VCaP (cell line): Measurements from ENCODE around the gene MXRA7.

Experiments
- H3K27ac ChIP-seq: fragments of 450-650 bp; 2 replicates; pipeline ENCODE4 v1.5.1; 2017
- CTCF ChIP-seq: fragments of 450-650 bp; conservative IDR thresholded peaks from 2 replicates; pipeline ENCODE4 v1.5.1; 2017; ENCODE audit warnings: mild to moderate bottlenecking, moderate library complexity

MXRA7 gene

GRCh38 chr17:76709077-76709950 is 1.5 kb downstream of the MXRA7 start:
- H3K27ac ChIP-seq, result no peak overlapping the region
- TF ChIP-seq CTCF, result no peak

DNA sequence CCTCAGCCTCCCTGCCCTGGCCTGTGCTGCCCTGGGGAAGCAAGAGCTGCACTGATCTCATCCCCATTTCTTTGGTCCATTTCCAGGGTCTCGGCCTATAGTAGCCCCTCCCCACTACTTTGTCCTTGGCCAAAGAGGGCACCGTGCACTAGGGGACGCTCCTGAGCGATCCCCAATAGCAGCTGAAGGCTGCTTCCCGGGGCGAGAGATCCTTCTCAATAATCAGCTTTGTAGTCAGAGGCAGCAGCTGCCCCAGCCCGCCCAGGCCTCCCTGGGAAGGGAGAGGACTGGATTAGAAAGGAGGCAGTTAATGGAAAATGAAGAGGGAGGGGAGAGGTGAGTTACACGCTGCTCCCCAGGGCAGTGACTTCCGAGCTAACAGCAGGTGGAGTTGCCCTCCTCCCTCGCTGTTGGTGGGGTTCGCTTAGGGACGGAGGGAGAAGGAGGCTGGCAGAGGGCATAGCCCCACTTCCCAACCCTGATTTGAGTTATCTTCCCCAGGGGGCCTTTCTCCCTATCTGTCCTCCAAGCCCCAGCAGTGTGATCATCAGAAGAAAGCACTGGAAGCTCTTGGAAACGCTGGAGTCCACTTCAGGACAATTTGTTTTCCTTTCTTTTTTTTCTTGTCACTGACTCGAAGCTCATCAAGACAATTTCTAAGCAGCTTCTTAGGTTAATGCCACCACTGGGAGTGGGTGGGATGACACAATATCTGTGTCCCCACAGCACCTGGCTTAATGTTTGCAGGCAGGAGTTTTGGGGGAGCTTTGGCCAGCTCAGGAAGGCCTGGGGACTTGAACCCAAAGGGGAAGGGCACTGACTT is 2.6 kb downstream of the MXRA7 start:
- TF ChIP-seq CTCF, result no peak
- no peak overlapping the region for H3K27ac ChIP-seq

- no peak for TF ChIP-seq CTCF
These were observed 3.9 kb downstream of the MXRA7 start for GRCh38 chr17:76706817-76707216.

DNA sequence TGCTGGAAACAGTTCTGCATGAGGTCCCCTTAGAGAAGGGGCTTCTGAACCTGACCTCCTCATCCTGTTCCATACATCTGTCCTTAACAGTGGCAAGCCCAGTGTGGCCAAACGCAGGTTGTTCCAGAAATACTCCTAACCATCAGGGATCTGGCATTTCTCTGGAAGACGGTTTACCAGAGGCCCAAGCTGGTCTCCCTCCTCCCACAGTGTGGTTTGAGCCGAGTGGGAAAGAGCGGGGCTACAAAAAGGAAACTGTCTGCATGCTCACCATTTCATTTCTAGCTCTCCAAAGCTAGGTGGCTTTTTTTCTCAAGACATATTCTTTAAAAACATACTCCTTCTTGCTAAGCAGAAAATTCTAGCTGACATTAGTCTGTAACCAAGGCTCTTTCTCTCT is 6.0 kb downstream of the MXRA7 start:
- TF ChIP-seq CTCF, result no peak
- H3K27ac ChIP-seq, result no peak overlapping the region

More at GRCh38 chr17:76706817-76707216, 3.9 kb downstream of the MXRA7 start:
- H3K27ac ChIP-seq, result no peak overlapping the region

- TF ChIP-seq CTCF, result no peak
- no peak overlapping the region for H3K27ac ChIP-seq
These were observed 7.7 kb downstream of the MXRA7 start for GRCh38 chr17:76702941-76703637.

- H3K27ac ChIP-seq, result no peak overlapping the region
- TF ChIP-seq CTCF, result no peak
These were observed 8.7 kb downstream of the MXRA7 start for GRCh38 chr17:76702076-76702475.

GRCh38 chr17:76701471-76701967 is 9.2 kb downstream of the MXRA7 start:
- no peak for TF ChIP-seq CTCF
- no peak overlapping the region for H3K27ac ChIP-seq
